IMR-90 (cell line): ENCODE results near the gene LRRC7.

Source experiments
- CTCF ChIP-seq: conservative IDR thresholded peaks from 2 replicates; pipeline ENCODE4 v1.5.1; 2012; ENCODE audit warnings: mild to moderate bottlenecking, low read depth, low read length, improper control_type of control experiment
- ELK1 ChIP-seq: fragments of 150-350 bp; IDR thresholded peaks from 2 replicates; pipeline ENCODE4 v1.6.1; 2016; ENCODE audit warnings: low read depth, mild to moderate bottlenecking, low read length, moderate library complexity, borderline replicate concordance
- FOS ChIP-seq: fragments of 150-350 bp; IDR thresholded peaks from 2 replicates; pipeline ENCODE4 v1.6.1; 2016; ENCODE audit warnings: low read depth, low read length
- MAFK ChIP-seq: IDR thresholded peaks from 2 replicates; pipeline ENCODE4 v1.6.1; 2012; ENCODE audit warnings: low read depth, low read length, improper control_type of control experiment
- NFE2L2 ChIP-seq: fragments of 150-350 bp; IDR thresholded peaks from 2 replicates; pipeline ENCODE4 v1.6.1; 2016; ENCODE audit warnings: low read depth, mild to moderate bottlenecking, low read length
- POLR2A ChIP-seq: IDR thresholded peaks from 2 replicates; pipeline ENCODE4 v1.6.1; 2012; ENCODE audit warnings: mild to moderate bottlenecking, low read depth, low read length
- RAD21 ChIP-seq: IDR thresholded peaks from 2 replicates; pipeline ENCODE4 v1.6.1; 2012; ENCODE audit warnings: low read length, improper control_type of control experiment
- RCOR1 ChIP-seq: IDR thresholded peaks from 2 replicates; pipeline ENCODE4 v1.6.1; 2012; ENCODE audit warnings: mild to moderate bottlenecking, low read length, improper control_type of control experiment; ENCODE audit not compliant: insufficient replicate concordance
- USF2 ChIP-seq: fragments of 150-350 bp; IDR thresholded peaks from 2 replicates; pipeline ENCODE4 v1.6.1; 2017; ENCODE audit warnings: mild to moderate bottlenecking, antibody characterized with exemption, low read length, low read depth

GRCh38 chr1:69777971-69778370, 210.2 kb downstream of the LRRC7 start:
- TF ChIP-seq CTCF: no peak
- TF ChIP-seq POLR2A: no peak
- no peak for TF ChIP-seq RCOR1
- no peak for TF ChIP-seq MAFK
- no peak for TF ChIP-seq USF2
- TF ChIP-seq RAD21: no peak
- TF ChIP-seq FOS: no peak
- TF ChIP-seq ELK1: no peak
- no peak for TF ChIP-seq NFE2L2
